Panc1 (cell line): ENCODE data around the gene COPB1.

Source experiments
- POLR2AphosphoS5 ChIP-seq: IDR thresholded peaks from 2 replicates; pipeline ENCODE4 v1.6.1; 2012; ENCODE audit warnings: mild to moderate bottlenecking, low read depth, low read length, moderate library complexity
- TF ChIP-seq, protein P1 (sequence below), 2 experiments: IDR thresholded peaks; 2 replicates each; pipeline ENCODE4 v1.6.1; 2011 to 2012; ENCODE audit warnings: low read depth in 2 of 2, control low read depth in 1 of 2, low read length in 1 of 2, mild to moderate bottlenecking in 1 of 2, moderate library complexity in 1 of 2; ENCODE audit not compliant: insufficient read depth in 1 of 2
- TF ChIP-seq, protein P2 (sequence below): fragments of 450-650 bp; IDR thresholded peaks from 2 replicates; pipeline ENCODE4 v1.5.1; 2017; ENCODE audit warnings: mild to moderate bottlenecking

DNA sequence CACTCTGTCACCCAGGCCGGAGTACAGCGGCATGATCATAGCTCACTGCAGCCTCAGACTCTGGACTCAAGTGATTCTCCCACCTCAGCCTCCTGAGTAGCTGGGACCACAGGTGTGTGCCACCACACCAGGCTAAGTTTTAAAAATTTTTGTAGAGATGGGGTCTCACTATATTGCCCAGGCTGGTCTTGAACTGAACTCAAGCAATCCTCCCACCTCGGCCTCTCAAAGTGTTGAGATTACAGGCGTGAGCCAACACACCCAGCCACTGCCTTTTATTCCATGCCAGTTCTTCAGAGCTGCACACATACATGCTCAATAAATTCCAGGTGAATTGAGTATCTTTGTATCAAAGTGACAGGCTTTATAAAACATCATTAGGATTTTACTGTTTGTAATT lies 2.4 kb upstream of the COPB1 start:
- TF ChIP-seq, protein P1, sequence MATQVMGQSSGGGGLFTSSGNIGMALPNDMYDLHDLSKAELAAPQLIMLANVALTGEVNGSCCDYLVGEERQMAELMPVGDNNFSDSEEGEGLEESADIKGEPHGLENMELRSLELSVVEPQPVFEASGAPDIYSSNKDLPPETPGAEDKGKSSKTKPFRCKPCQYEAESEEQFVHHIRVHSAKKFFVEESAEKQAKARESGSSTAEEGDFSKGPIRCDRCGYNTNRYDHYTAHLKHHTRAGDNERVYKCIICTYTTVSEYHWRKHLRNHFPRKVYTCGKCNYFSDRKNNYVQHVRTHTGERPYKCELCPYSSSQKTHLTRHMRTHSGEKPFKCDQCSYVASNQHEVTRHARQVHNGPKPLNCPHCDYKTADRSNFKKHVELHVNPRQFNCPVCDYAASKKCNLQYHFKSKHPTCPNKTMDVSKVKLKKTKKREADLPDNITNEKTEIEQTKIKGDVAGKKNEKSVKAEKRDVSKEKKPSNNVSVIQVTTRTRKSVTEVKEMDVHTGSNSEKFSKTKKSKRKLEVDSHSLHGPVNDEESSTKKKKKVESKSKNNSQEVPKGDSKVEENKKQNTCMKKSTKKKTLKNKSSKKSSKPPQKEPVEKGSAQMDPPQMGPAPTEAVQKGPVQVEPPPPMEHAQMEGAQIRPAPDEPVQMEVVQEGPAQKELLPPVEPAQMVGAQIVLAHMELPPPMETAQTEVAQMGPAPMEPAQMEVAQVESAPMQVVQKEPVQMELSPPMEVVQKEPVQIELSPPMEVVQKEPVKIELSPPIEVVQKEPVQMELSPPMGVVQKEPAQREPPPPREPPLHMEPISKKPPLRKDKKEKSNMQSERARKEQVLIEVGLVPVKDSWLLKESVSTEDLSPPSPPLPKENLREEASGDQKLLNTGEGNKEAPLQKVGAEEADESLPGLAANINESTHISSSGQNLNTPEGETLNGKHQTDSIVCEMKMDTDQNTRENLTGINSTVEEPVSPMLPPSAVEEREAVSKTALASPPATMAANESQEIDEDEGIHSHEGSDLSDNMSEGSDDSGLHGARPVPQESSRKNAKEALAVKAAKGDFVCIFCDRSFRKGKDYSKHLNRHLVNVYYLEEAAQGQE (IDR thresholded peaks at IDR 0.05; ENCODE audit: insufficient read depth in 1 of 2, low read depth in 2 of 2, low read length in 1 of 2), result no peak
- TF ChIP-seq, protein P2, sequence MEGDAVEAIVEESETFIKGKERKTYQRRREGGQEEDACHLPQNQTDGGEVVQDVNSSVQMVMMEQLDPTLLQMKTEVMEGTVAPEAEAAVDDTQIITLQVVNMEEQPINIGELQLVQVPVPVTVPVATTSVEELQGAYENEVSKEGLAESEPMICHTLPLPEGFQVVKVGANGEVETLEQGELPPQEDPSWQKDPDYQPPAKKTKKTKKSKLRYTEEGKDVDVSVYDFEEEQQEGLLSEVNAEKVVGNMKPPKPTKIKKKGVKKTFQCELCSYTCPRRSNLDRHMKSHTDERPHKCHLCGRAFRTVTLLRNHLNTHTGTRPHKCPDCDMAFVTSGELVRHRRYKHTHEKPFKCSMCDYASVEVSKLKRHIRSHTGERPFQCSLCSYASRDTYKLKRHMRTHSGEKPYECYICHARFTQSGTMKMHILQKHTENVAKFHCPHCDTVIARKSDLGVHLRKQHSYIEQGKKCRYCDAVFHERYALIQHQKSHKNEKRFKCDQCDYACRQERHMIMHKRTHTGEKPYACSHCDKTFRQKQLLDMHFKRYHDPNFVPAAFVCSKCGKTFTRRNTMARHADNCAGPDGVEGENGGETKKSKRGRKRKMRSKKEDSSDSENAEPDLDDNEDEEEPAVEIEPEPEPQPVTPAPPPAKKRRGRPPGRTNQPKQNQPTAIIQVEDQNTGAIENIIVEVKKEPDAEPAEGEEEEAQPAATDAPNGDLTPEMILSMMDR, result no peak
- TF ChIP-seq POLR2AphosphoS5, result no peak
